GM23338 (cell line): ENCODE data around the gene SIRPB1.

Experiments used
- CREB1 ChIP-seq: fragments of 250-450 bp; sonication (Bioruptor Pico); IDR thresholded peaks from 2 replicates; pipeline ENCODE4 v1.5.0; 2020; ENCODE audit warnings: low read depth, mild to moderate bottlenecking, moderate library complexity
- EZH2 ChIP-seq: fragments of 200-600 bp; sonication (generic); IDR thresholded peaks from one replicate; pipeline ENCODE4 v1.8.0; 2017; ENCODE audit warnings: antibody characterized with exemption, mild to moderate bottlenecking, low read depth; ENCODE audit not compliant: unreplicated experiment
- JUNB ChIP-seq: IDR thresholded peaks from one replicate; pipeline ENCODE4 v1.6.1; 2016; ENCODE audit warnings: antibody characterized with exemption; ENCODE audit not compliant: unreplicated experiment
- NANOG ChIP-seq: IDR thresholded peaks from 2 replicates; pipeline ENCODE4 v1.6.1; 2016; ENCODE audit warnings: antibody characterized with exemption, borderline replicate concordance
- POLR2AphosphoS5 ChIP-seq: IDR thresholded peaks from 2 replicates; pipeline ENCODE4 v1.6.1; 2016; ENCODE audit warnings: antibody characterized with exemption, low read depth
- ZNF331 ChIP-seq: fragments of 250-450 bp; sonication (Bioruptor Pico); IDR thresholded peaks from 2 replicates; pipeline ENCODE4 v1.5.0; 2020; ENCODE audit warnings: low read depth, mild to moderate bottlenecking, moderate library complexity
- TF ChIP-seq, protein P1 (sequence below), 2 experiments: fragments of 200-600 bp in 1 of 2; sonication (generic) in 1 of 2; conservative IDR thresholded peaks; 2 replicates each; pipeline versions ENCODE4 v1.5.1 to v1.6.1; 2016 to 2017; ENCODE audit warnings: antibody characterized with exemption in 2 of 2, low read depth in 2 of 2, mild to moderate bottlenecking in 2 of 2, moderate library complexity in 1 of 2
- TF ChIP-seq, protein P2 (sequence below): IDR thresholded peaks from 2 replicates; pipeline ENCODE4 v1.6.1; 2016; ENCODE audit warnings: antibody characterized with exemption
- TF ChIP-seq, protein P3 (sequence below): fragments of 250-450 bp; sonication (Bioruptor Pico); IDR thresholded peaks from 2 replicates; pipeline ENCODE4 v1.5.0; 2020; ENCODE audit warnings: mild to moderate bottlenecking, moderate library complexity

DNA sequence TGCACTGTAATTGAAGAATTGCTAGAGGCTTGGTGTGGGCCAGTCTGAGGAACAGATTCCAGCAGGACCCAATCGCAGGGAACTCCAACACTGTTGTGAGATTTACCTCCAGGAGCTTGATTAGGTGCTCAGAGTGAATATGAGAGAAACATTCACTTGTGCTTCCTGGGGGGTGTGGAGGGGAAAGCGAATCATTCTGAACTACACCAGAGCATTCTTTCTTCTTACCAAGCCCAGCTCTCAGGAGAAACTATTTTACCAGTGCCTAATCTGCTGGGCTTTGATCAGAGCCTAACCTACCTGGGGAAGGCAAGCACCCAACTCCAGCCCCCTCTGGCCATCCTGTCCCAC is 7.4 kb upstream of the SIRPB1 start:
- TF ChIP-seq, protein P1, sequence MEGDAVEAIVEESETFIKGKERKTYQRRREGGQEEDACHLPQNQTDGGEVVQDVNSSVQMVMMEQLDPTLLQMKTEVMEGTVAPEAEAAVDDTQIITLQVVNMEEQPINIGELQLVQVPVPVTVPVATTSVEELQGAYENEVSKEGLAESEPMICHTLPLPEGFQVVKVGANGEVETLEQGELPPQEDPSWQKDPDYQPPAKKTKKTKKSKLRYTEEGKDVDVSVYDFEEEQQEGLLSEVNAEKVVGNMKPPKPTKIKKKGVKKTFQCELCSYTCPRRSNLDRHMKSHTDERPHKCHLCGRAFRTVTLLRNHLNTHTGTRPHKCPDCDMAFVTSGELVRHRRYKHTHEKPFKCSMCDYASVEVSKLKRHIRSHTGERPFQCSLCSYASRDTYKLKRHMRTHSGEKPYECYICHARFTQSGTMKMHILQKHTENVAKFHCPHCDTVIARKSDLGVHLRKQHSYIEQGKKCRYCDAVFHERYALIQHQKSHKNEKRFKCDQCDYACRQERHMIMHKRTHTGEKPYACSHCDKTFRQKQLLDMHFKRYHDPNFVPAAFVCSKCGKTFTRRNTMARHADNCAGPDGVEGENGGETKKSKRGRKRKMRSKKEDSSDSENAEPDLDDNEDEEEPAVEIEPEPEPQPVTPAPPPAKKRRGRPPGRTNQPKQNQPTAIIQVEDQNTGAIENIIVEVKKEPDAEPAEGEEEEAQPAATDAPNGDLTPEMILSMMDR (conservative IDR thresholded peaks at IDR 0.05; ENCODE audit: low read depth in 2 of 2), result no peak
- TF ChIP-seq, protein P2, sequence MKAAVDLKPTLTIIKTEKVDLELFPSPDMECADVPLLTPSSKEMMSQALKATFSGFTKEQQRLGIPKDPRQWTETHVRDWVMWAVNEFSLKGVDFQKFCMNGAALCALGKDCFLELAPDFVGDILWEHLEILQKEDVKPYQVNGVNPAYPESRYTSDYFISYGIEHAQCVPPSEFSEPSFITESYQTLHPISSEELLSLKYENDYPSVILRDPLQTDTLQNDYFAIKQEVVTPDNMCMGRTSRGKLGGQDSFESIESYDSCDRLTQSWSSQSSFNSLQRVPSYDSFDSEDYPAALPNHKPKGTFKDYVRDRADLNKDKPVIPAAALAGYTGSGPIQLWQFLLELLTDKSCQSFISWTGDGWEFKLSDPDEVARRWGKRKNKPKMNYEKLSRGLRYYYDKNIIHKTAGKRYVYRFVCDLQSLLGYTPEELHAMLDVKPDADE, result no peak
- TF ChIP-seq POLR2AphosphoS5 (no peak), JUNB (no peak), EZH2 (no peak), ZNF331 (CRISPR knock-in tag) (no peak), NANOG (no peak), CREB1 (CRISPR knock-in tag) (no peak)
- TF ChIP-seq, protein P3, sequence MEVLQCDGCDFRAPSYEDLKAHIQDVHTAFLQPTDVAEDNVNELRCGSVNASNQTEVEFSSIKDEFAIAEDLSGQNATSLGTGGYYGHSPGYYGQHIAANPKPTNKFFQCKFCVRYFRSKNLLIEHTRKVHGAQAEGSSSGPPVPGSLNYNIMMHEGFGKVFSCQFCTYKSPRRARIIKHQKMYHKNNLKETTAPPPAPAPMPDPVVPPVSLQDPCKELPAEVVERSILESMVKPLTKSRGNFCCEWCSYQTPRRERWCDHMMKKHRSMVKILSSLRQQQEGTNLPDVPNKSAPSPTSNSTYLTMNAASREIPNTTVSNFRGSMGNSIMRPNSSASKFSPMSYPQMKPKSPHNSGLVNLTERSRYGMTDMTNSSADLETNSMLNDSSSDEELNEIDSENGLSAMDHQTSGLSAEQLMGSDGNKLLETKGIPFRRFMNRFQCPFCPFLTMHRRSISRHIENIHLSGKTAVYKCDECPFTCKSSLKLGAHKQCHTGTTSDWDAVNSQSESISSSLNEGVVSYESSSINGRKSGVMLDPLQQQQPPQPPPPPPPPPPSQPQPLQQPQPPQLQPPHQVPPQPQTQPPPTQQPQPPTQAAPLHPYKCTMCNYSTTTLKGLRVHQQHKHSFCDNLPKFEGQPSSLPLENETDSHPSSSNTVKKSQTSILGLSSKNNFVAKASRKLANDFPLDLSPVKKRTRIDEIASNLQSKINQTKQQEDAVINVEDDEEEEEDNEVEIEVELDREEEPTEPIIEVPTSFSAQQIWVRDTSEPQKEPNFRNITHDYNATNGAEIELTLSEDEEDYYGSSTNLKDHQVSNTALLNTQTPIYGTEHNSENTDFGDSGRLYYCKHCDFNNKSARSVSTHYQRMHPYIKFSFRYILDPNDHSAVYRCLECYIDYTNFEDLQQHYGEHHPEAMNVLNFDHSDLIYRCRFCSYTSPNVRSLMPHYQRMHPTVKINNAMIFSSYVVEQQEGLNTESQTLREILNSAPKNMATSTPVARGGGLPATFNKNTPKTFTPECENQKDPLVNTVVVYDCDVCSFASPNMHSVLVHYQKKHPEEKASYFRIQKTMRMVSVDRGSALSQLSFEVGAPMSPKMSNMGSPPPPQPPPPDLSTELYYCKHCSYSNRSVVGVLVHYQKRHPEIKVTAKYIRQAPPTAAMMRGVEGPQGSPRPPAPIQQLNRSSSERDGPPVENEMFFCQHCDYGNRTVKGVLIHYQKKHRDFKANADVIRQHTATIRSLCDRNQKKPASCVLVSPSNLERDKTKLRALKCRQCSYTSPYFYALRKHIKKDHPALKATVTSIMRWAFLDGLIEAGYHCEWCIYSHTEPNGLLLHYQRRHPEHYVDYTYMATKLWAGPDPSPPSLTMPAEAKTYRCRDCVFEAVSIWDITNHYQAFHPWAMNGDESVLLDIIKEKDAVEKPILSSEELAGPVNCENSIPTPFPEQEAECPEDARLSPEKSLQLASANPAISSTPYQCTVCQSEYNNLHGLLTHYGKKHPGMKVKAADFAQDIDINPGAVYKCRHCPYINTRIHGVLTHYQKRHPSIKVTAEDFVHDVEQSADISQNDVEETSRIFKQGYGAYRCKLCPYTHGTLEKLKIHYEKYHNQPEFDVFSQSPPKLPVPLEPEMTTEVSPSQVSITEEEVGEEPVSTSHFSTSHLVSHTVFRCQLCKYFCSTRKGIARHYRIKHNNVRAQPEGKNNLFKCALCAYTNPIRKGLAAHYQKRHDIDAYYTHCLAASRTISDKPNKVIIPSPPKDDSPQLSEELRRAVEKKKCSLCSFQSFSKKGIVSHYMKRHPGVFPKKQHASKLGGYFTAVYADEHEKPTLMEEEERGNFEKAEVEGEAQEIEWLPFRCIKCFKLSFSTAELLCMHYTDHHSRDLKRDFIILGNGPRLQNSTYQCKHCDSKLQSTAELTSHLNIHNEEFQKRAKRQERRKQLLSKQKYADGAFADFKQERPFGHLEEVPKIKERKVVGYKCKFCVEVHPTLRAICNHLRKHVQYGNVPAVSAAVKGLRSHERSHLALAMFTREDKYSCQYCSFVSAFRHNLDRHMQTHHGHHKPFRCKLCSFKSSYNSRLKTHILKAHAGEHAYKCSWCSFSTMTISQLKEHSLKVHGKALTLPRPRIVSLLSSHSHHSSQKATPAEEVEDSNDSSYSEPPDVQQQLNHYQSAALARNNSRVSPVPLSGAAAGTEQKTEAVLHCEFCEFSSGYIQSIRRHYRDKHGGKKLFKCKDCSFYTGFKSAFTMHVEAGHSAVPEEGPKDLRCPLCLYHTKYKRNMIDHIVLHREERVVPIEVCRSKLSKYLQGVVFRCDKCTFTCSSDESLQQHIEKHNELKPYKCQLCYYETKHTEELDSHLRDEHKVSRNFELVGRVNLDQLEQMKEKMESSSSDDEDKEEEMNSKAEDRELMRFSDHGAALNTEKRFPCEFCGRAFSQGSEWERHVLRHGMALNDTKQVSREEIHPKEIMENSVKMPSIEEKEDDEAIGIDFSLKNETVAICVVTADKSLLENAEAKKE (CRISPR knock-in tag), result no peak
